HFF-Myc (cell line): ENCODE results near the gene REC114.
"Not testable (repeated sequence)": the region's sequence is repeated elsewhere in the genome, so short reads cannot be mapped to it uniquely, and the experiment has no call there.

Source experiments
- DNase-seq: peaks from one replicate; pipeline ENCODE4 v3.0.0-alpha.2; 2011; ENCODE audit warnings: low read depth; ENCODE audit errors: extremely low read depth
- H3K4me3 ChIP-seq: replicated peaks from 2 replicates; pipeline ENCODE4 v1.5.1; 2011; ENCODE audit warnings: low read depth, mild to moderate bottlenecking, control low read depth, low read length
- TF ChIP-seq, protein P1 (sequence below): IDR thresholded peaks from 2 replicates; pipeline ENCODE4 v1.5.1; 2012; ENCODE audit warnings: mild to moderate bottlenecking, low read depth, low read length, control low read depth; ENCODE audit errors: missing control alignments

Gene REC114

DNA sequence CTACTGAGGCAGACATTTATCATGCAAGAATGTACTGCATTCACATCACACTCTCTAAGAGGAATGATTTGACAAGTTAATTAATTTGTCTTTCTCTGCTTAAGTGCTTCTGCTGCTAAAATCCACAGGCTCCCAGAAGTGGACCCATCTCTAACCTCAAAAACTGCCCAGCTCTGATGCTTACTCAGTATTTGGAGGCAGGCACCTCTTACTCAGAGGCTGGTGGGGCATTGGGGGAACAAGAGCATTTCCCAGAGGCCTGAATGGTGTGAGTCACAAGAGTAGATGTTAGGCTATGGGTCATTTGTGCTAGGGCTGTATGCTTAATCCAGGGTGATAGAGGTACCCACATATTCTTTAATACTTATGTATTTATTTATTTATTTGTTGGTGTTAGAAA lies 39.8 kb upstream of the REC114 start:
- DNase-seq = no peak
- TF ChIP-seq, protein P1, sequence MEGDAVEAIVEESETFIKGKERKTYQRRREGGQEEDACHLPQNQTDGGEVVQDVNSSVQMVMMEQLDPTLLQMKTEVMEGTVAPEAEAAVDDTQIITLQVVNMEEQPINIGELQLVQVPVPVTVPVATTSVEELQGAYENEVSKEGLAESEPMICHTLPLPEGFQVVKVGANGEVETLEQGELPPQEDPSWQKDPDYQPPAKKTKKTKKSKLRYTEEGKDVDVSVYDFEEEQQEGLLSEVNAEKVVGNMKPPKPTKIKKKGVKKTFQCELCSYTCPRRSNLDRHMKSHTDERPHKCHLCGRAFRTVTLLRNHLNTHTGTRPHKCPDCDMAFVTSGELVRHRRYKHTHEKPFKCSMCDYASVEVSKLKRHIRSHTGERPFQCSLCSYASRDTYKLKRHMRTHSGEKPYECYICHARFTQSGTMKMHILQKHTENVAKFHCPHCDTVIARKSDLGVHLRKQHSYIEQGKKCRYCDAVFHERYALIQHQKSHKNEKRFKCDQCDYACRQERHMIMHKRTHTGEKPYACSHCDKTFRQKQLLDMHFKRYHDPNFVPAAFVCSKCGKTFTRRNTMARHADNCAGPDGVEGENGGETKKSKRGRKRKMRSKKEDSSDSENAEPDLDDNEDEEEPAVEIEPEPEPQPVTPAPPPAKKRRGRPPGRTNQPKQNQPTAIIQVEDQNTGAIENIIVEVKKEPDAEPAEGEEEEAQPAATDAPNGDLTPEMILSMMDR = no peak

DNA sequence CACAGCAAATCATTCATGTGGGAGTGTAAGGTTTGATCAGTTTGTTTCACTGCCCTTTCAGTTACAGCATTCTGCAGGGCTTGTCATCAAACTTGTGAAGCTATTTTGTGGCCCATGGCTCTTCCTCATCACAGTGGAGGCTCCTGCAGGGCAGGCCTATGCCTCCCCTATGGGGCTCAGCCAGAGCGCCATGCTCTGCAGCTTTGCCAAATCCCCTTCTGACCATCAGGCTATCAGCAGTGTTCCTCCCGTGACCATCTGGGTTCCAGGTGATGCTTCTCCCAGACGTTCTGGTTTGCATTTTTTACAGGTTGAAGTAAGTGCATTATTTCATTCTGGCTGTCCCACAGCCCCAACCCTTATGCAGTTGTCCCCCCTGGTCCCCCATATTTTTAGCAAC lies 28.1 kb upstream of the REC114 start:
- TF ChIP-seq, protein P1 = no peak
- no peak overlapping the region for H3K4me3 ChIP-seq
- DNase-seq = no peak

More for the DNA sequence above, 39.8 kb upstream of the REC114 start:
- H3K4me3 ChIP-seq = no peak overlapping the region

DNA sequence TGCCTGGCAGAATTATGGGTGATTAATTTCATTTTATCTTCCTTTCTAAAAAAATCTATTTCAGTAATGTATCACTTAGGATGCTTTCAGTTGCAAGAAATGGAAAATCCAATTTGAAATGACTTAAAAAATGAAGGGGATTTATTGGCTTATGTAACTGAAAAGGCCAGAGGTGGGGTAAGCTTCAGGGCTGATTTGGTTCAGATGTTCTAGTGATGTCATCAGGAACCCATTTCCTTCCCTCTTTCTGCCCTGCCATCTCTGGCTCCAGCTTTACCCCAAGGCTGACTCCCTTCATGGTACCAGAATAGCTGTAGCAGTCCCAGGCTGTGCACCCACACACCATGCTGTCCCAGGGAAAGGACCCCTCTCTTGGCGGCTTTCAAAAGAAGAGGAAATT lies 18.5 kb upstream of the REC114 start:
- H3K4me3 ChIP-seq = no peak overlapping the region
- DNase-seq = no peak
- TF ChIP-seq, protein P1 = no peak

DNA sequence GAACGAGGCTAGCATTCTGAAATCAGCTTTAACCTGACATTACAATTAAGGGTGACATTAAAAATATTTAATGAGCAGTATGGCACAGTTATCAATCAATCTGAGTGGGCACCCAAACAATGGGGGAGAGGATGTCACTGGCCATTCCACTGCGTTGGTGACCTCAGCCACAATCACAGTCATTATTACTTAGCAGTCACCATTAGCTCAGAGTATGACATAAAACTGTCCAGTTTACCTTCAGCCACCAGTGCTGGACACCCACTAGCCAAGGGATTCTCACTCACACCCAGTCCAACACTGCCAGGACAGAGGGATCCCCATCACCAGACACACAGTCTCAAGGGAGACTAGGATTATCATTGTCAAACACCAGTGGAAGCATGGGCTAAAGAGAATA lies 17.5 kb upstream of the REC114 start:
- TF ChIP-seq, protein P1 = no peak
- no peak for DNase-seq
- H3K4me3 ChIP-seq = no peak overlapping the region

DNA sequence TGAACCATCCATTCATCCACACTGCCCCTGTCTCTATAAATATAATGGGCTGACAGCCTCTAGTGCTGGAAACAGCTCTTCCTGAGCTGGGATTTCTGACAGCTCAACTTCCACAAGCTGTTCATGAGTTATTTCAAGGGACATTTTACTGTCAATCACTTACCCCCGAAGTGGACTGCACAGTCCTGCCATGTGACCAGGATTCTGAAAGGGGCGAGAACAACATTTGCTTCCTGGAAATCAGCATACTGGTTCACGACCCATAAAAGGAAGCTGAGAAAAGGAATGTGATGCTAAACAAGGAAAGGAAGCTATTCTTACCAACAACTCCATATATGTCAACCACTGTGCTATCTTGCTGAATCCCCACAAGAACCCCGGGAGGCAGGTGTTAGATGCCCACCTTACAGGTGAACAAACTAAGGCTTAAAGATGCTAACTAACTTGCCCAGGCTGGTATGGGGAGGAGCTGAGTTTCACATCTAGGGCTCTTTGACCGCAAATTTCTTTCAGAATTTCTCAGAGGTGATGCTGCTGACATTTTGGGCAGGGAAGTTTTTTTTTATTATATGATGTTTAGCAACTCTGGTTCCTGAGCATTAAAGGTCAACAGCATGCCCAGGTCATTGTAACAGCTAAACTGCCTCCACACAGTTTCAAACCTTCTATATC lies 16.5 kb upstream of the REC114 start:
- DNase-seq = no peak
- H3K4me3 ChIP-seq = no peak overlapping the region
- TF ChIP-seq, protein P1 = no peak

DNA sequence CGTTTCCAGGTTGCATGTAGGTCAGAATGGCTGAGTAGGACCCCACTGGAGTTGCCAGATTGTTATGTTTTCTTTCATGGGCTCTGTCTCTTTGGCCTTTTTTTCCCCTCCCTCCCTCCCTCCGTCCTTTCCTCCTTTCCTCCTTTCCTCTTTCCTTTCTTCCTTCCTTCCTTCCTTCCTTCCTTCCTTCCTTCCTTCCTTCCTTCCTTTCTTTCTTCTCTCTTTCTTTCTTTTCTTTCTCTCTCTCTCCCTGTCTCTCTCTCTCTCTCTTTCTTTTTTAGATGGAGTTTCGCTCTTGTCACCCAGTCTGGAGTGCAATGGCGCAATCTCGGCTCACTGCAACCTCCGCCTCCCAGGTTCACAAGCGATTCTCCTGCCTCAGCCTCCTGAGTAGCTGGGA lies 11.6 kb upstream of the REC114 start:
- DNase-seq, H3K4me3 ChIP-seq: not testable (repeated sequence)

DNA sequence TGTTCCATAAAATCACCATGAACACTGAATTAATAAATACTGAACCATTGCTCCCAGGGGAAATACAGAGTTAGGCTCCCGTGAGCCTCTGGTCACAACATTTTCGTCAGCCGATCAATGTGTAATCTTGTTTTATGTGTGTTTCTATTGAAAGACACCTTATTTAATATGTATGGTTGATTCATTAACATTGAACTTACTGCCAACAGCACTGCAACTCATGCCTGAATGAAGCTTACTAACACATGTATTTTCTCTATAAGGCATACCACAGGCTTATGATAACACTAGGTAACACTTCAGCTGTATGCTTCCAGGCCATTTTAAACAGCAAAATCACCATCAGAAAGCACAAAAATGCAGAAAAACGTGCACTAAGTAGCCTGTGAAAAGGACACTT lies 9.1 kb upstream of the REC114 start:
- no peak for DNase-seq
- H3K4me3 ChIP-seq = no peak overlapping the region
- TF ChIP-seq, protein P1 = no peak
